Measurements from ENCODE around the gene P2RX6.
"Not testable (repeated sequence)": the region's sequence is repeated elsewhere in the genome, so short reads cannot be mapped to it uniquely, and the experiment has no call there.

The P2RX6 gene

DNA sequence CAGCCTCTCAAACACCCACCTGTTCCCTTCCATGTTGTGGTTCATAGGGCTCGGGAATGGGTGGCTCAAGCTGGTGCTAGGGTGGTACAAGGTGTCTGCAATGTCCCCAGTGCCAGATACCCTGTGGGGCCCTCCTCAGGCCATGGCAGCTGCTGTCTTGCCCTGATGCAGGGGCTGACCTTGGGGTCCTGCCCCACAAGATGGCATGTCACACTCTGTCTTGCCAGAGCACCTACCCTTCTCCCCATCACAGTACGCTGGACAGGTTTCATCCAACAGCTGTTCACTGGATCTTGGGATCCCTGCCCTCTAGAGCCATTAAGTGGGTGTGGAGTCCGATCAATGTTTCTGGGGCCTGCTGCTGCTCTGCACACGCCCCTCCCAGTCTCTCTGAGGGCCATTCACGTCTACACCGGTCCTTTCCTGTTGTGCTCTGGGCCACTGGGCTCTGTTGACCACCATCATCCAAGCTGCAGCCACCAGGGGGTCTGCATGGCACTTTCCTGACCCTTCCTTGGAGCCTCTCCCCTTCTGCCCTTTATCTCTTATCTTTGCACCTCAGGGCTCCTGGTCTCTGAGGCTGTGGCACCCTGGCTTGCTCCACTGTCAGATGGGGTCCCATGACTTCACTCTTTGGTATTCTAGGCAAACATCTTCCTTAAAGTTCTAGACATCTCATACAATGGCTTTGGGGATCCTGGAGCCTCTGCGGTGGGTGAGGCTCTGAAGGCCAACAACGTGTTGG is 37.9 kb downstream of the P2RX6 start:
- DNase-seq (ENCODE audit: extremely low read depth, low read depth), result no peak
- H3K4me3 ChIP-seq (replicated peaks; ENCODE audit: low read depth, low read length), result no peak overlapping the region
- TF ChIP-seq, protein P1, sequence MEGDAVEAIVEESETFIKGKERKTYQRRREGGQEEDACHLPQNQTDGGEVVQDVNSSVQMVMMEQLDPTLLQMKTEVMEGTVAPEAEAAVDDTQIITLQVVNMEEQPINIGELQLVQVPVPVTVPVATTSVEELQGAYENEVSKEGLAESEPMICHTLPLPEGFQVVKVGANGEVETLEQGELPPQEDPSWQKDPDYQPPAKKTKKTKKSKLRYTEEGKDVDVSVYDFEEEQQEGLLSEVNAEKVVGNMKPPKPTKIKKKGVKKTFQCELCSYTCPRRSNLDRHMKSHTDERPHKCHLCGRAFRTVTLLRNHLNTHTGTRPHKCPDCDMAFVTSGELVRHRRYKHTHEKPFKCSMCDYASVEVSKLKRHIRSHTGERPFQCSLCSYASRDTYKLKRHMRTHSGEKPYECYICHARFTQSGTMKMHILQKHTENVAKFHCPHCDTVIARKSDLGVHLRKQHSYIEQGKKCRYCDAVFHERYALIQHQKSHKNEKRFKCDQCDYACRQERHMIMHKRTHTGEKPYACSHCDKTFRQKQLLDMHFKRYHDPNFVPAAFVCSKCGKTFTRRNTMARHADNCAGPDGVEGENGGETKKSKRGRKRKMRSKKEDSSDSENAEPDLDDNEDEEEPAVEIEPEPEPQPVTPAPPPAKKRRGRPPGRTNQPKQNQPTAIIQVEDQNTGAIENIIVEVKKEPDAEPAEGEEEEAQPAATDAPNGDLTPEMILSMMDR (IDR thresholded peaks at IDR 0.05; ENCODE audit: low read depth, low read length, missing control alignments), result no peak

DNA sequence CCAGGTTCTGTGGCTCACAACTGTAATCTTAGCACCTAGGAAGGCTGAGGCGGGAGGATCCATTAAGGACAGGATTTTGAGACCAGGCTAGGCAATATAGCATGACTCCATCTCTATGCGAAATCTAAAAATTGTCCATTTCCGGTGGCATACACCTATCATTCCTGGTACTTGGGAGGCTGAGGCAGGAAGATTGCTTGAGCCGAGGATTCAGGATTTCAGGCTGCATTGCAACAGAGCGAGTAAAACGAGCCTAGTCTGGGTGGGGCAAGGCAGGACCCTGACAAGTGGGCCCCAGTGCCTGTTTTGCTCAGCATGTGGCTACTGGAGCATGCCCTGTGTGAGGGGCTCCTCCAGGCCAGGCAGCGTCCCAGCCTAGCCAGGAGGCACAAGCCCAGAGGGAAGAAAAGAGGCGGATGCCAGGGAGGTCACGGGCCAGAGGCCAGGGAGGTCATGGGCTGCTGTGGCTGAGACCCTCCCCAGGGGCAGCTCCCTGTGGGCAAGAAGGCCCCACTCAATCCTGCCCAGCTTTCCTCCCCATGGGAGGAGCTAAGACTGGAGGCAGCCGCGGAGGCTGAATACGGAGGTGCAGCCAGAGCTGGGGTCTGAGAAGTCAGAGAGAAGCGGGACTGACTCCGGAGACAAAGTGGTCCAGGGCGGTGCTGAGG is 39.2 kb downstream of the P2RX6 start:
- DNase-seq (ENCODE audit: extremely low read depth, low read depth), result no peak
- TF ChIP-seq, protein P1 (IDR thresholded peaks at IDR 0.05; ENCODE audit: low read depth, low read length, missing control alignments), result no peak
- H3K4me3 ChIP-seq (replicated peaks; ENCODE audit: low read depth, low read length), result no peak overlapping the region

DNA sequence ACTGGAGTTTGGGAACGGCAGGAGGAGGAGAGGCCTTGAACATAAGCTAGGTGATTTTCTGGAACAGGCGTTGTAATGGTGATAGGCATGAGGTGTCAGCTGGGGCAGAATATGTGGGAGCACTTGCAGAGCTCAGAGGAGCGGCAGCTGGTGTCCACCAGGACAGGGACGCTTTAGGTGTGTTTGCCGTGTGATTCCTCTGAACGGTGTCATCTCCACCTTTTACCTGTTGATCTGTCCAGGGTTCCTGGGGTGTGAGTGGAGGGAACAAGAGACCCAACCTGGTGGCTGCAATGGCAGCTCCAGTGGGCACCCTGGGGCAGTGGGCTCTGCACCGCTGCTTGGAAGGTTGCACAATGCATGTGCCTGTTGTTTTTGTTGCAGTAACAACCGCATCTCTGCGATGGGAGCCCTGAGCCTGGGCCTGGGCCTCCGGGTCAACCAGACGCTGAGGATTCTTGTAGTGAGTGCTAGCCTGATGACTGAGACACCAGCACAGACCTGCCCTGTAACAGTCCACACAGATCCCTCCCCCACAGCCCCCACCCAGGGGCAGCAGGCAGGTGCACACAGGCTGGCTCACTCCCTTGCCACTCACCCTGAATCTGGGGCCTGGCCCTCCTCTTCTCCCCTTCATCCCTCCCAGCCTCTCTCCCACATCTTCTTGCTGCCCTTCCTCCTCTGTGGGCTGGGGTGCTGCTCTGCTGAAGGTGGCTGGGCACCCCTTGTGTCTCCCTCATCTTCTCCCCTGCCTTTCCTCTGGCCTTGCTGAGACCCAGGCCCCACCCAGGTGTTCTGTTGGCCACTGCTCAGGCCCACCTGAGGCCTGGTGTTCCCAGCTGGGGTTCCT is 40.0 kb downstream of the P2RX6 start:
- H3K4me3 ChIP-seq (replicated peaks; ENCODE audit: low read depth, low read length), result no peak overlapping the region
- TF ChIP-seq, protein P1 (IDR thresholded peaks at IDR 0.05; ENCODE audit: low read depth, low read length, missing control alignments), result no peak

DNA sequence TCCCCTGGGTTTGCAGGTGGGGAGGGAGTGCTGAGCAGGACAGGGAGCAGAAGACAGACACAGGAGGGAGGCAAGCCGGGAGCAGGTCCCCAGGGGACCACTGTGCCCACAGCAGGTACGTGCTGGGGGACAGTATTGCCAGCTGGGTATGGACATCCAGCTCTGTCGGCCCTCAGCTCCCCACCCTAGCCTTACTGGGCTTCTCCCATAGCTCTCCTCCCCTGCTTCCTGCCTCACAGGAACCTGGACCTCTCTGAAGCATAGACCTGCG is 40.5 kb downstream of the P2RX6 start:
- no peak overlapping the region for H3K4me3 ChIP-seq (replicated peaks; ENCODE audit: low read depth, low read length)
- DNase-seq (ENCODE audit: extremely low read depth, low read depth), result no peak
- TF ChIP-seq, protein P1 (IDR thresholded peaks at IDR 0.05; ENCODE audit: low read depth, low read length, missing control alignments), result no peak

More for the DNA sequence above, 40.0 kb downstream of the P2RX6 start:
- no peak for DNase-seq (ENCODE audit: extremely low read depth, low read depth)

DNA sequence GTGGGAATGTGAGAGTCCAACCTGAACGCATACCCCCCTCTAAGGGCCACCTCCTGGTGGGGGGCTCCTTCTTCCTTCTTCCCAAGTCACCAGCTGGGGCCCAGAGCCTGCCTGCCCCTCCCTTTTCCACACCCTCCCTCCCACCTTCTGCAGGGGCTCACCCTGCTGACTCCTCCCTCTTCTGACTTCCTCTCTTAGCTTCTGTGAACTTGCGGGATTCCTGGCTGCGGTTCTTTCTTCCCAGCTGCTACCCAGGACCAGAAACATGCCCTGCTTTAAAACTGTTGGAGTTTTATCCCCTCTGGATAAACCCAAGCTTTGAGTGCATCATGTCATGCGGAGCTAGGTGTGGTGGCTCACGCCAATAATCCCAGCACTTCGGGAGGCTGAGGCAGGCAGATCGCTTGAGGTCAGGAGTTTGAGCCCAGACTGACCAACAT is 40.9 kb downstream of the P2RX6 start:
- TF ChIP-seq, protein P1 (IDR thresholded peaks at IDR 0.05; ENCODE audit: low read depth, low read length, missing control alignments), result no peak
- DNase-seq (ENCODE audit: extremely low read depth, low read depth), result no peak
- no peak overlapping the region for H3K4me3 ChIP-seq (replicated peaks; ENCODE audit: low read depth, low read length)

DNA sequence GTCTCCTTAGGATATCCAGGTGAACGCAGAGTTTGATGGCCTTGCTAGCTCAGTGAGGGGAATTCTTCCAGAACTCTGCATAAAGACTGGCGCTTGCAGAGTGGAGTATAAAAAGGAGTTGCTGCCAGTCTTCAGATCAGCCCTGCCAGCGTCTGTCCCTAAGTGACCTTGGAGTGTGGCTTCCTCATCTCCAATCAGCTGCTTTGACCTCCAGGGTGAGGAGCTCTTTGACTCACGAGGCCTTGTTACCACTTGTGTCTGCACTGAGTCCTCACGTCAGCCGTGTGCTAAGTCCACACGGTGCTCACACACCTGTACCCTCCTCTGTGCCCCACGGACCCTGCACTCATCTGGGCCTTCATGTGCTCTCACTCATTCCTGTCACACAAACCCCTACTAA is 45.4 kb downstream of the P2RX6 start:
- DNase-seq (ENCODE audit: extremely low read depth, low read depth); H3K4me3 ChIP-seq (replicated peaks; ENCODE audit: low read depth, low read length): not testable (repeated sequence)

DNA sequence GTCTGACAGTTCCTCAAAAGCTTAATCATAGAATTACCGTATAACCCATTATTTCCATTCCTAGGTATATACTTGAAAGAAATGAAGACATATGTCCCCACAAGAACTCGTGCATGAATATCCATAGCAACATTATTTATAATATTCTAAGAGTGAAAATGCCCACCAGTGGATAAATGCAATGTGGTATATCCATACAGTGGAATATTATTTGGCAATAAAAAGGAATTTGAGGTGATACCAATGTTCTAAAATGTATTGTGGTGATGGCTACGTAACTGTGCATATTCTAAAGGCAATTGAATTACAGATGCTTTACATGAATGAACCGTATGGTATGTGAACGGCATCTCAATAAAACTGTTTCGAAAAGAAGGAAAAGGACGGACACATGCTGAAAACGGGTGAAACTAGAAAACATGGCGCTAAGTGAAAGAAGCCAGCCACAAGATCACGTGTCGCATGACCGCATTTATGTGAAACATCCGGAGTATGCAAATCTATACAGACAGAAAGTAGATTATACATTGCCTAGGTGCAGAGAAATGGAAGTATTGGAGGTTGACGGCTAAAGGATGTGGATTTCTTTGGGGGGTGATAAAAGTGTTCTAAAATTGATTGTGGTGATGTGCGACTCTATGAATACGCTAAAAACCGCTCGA is 46.8 kb downstream of the P2RX6 start:
- DNase-seq (ENCODE audit: extremely low read depth, low read depth); H3K4me3 ChIP-seq (replicated peaks; ENCODE audit: low read depth, low read length): not testable (repeated sequence)

DNA sequence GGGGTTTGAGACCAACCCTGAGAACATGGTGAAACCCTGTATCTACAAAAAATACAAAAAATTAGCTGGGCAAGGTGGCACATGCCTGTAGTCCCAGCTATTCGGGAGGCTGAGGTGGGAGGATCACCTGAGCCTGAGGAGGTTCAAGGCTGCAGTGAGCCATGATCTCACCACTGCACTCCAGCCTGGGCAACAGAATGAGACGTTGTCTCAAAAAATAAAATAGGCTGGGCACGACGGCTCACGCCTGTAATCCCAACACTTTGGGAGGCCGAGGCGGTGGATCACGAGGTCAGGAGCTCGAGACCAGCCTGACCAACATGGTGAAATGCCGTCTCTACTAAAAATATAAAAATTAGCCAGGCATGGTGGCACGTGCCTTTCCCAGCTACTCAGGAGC is 49.5 kb downstream of the P2RX6 start:
- not testable (repeated sequence) for H3K4me3 ChIP-seq (replicated peaks; ENCODE audit: low read depth, low read length); DNase-seq (ENCODE audit: extremely low read depth, low read depth)
